Erythroblast (primary cell): Measurements from ENCODE around the gene PTPRC.

Experiments
- GATA1 ChIP-seq: IDR thresholded peaks from 2 replicates; pipeline ENCODE4 v1.6.1; 2011; ENCODE audit warnings: low read depth, mild to moderate bottlenecking, control low read depth, low read length, moderate library complexity
- POLR2A ChIP-seq: IDR thresholded peaks from 2 replicates; pipeline ENCODE4 v1.6.1; 2011; ENCODE audit warnings: mild to moderate bottlenecking, low read length

DNA sequence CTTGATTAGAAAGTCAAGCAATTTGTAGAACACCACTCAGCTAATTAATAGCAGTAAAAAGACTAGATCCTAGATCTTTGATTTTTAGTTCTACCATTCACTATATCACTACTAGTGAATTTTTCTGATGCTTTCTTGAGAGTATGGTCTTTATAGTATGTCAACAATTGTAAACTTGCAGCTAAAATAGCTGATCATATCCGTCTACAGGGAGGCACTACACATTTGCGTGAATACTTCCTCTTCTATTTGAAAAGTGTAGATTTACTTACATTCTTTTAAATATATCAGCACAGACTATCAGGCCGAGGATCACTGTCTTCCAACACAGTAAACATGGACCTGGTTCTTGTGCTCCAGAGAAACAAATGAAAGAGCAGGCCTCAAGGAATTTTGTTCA is 18.6 kb upstream of the PTPRC start:
- TF ChIP-seq POLR2A (no peak), GATA1 (no peak)
